Amniotic stem cell (primary cell): ENCODE results near the gene HRCT1.
"Not testable (repeated sequence)": the region's sequence is repeated elsewhere in the genome, so short reads cannot be mapped to it uniquely, and the experiment has no call there.

ENCODE experiments used
- DNase-seq: peaks from one replicate; lab custom pipeline; 2025; lab: John Stamatoyannopoulos, UW

HRCT1 gene

GRCh38 chr9:35918780-35919179 lies 12.8 kb downstream of the HRCT1 start:
- no peak for DNase-seq

GRCh38 chr9:35919212-35920008 lies 13.4 kb downstream of the HRCT1 start:
- no peak for DNase-seq

- DNase-seq = no peak
Observed at GRCh38 chr9:35920051-35920620, 14.1 kb downstream of the HRCT1 start.

GRCh38 chr9:35923598-35923926 lies 17.6 kb downstream of the HRCT1 start:
- no peak for DNase-seq

- peak; percentile 88 for DNase-seq
Observed at GRCh38 chr9:35923927-35924763, 18.1 kb downstream of the HRCT1 start.

GRCh38 chr9:35928591-35929452 lies 22.8 kb downstream of the HRCT1 start:
- no peak for DNase-seq

GRCh38 chr9:35929453-35929718 lies 23.4 kb downstream of the HRCT1 start:
- no peak for DNase-seq

GRCh38 chr9:35930521-35930920 lies 24.5 kb downstream of the HRCT1 start:
- no peak for DNase-seq

DNA sequence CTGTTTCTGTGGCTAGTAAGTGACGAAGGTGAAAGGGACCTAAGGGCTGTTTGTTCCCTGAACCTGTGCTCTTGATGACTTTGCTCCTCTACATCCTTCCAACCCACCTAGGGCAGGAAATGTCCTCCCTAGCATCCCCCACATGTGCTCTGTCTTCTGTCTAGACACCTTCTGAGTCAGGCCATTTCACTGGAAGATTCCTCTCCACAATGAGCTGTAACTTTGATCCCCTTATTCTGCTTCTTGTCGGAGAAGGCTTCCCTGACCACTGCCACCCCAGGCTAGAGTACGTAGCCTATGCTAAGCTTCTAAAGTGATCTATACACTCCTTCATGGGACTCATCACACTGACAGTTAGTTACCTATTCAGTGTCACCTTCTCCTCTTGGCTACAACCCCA lies 25.0 kb downstream of the HRCT1 start:
- no peak for DNase-seq

DNA sequence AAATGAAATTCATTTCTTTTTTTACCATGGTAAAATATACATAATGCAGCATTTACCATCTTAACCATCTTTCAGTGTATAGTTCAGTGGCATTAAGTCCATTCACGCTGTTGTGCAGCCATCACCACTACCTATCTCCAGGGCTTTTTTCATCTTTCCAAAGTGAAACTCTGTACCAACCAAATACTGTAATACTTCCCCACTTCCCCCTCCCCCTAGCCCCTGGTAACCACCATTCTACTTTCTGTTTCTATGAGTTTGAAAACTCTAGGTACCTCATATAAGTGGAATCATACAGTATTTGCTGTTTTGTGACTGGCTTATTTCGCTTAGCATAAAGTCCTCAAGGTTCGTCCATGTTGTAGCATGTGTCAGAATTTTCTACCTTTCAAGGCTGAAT lies 26.7 kb downstream of the HRCT1 start:
- DNase-seq = no peak

DNA sequence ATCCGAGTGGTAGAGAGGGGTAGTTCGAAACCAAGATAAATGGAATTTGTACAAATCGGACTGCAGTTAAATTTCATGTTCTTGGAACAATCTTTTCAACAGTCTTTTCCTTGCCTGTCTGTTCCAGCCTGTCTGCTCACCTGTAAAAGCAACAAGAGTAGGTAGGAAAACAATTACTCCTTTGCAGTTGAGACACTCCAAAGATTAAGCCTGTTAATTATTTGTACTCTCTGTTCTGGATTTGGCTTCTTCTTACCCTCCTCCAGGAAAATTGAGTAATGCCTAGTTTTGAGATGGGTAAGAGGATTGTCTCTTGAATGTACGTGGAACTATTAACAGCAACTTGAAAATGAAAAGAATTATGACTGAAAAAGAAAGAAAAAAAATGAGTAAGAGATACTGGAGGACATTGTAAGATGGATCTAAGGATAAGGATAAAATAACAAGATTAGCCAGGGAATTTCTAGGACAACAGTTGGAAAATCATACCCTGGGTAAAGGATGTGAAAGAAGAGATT lies 27.6 kb downstream of the HRCT1 start:
- no peak for DNase-seq

GRCh38 chr9:35934069-35934468 lies 28.1 kb downstream of the HRCT1 start:
- DNase-seq = not testable (repeated sequence)

DNA sequence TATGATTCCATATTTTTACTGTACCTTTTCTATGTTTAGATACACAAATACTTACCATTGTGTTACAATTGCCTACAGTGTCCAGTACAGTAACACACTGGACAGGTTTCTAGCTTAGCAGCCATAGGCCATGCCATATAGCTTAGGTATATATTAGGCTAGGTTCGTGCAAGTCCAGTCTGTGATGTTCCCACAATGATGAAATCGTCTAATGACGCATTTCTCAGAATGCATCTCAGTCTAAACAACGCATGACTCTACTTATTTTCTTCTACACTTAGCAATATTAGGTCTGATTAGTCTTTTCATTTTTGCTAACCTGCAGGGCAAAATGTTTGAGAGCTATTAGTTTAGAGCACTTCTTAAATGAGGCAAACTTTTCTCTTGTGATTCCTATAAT lies 29.3 kb downstream of the HRCT1 start:
- no peak for DNase-seq

- DNase-seq = peak; percentile 60
Observed at GRCh38 chr9:35935755-35936509, 29.9 kb downstream of the HRCT1 start.

DNA sequence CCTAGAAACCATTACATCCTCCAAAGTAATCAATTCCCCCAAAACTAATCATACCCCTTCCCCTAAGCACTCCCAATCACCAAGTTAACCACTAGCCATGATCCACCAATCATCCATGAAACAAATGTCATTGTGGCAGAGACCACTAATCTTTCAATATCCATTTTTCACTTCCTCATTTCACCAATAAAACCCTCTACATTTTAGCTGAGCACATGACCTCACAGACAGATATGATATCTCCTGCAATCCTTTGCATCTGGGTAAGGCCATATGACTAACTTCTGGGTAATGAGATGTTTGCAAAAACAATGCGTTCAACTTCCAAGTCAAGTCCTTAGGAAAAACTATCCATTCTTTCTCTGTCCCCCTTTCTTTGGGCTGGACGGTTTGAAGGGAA lies 31.2 kb downstream of the HRCT1 start:
- DNase-seq = no peak

DNA sequence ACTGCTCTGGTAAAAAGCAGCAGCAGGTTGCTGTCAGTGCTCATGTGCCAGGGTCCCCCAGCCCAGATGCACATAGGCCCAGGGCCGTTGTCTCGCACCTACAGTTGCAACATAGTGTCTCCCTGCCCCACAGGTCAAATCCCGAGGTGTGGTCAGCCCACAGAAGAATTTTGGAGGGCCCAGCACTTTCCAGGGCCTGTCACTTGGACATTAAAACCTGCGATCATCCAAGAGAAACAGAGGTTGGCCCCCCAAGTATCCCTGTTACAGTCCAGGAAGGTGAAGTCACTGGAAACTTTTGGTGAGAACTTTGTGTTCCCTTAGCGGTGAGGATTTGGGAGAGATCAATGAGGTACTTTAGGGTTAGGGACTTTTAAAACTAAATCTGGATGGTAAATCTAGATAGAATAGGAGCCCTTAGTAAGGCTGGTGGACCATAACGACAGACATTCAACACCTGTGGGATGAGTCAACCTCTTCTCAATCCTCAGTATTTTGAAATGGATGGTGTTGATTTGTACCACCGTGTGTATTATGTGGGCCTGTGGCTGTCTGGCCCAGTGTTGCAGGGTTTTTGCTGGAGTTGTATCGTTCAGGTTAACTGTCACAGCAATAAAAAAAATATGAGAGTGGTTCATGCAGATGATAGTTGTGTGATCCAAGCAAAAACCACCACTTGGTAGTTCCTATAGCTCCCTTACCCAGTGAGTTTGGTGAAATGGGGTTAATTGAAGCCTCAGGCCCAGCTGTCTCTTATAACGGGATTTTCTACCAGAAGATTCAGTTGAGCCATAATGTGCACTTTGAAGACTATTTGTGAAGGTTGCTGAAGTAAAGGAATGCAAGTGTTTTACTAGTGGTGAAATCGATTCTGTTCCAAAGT lies 32.7 kb downstream of the HRCT1 start:
- no peak for DNase-seq

DNA sequence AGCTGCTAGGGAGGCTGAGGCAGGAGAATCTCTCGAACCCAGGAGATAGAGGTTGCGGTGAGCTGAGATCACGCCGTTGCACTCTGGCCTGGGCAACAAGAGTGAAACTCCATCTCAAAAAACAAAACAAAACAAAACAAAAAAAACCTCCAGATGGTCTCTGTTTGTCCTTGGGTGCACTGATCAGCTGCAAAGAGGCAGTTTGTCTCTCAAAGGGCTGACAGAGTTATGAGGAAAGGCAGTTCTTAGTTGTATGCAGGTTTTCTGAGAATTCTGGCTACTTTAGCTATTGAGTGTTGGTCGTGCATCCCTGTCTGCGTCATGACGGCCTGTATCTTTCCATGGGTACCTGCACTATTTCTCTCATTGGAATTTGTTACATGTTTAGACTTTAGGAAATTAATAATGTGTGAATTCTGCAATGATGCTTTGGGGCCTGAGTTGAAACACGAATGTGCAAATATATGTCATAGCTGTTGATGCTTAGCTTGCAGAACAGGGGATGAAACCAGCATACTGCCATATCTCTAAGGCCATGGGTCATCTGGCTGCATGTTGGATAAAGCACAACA lies 33.8 kb downstream of the HRCT1 start:
- no peak for DNase-seq

GRCh38 chr9:35940458-35941407 lies 34.7 kb downstream of the HRCT1 start:
- DNase-seq = no peak

DNA sequence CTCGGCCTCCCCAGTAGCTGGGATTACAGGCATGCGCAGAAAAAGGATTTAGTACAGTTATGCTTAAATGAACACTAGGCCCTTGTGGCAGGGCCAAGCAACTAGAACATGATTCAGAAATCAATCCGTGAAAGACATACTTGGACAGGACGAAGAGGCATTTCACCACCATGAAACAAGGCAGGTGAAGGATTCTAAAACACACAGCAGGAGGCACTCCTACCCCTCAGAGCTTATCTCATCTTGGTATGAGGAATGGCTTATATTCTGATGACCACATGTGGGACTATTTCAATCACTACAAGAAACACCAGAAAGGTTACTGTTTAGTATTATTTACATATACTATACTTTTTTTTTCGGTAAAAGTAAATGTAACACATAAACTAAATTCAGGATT lies 36.3 kb downstream of the HRCT1 start:
- DNase-seq = no peak
